Stimulated activated CD8-positive, alpha-beta memory T cell treated with anti-CD3 and anti-CD28 coated beads, Interleukin-12 subunit alpha, Interleukin-12 subunit beta, amount 100 ng/mL, for 24 hours (primary cell): Measurements from ENCODE around the gene EDNRA.

Experiments
- DNase-seq: peaks from one replicate; pipeline ENCODE4 v3.0.0-alpha.2; 2020; ENCODE audit errors: extremely low read depth

The EDNRA gene

DNA sequence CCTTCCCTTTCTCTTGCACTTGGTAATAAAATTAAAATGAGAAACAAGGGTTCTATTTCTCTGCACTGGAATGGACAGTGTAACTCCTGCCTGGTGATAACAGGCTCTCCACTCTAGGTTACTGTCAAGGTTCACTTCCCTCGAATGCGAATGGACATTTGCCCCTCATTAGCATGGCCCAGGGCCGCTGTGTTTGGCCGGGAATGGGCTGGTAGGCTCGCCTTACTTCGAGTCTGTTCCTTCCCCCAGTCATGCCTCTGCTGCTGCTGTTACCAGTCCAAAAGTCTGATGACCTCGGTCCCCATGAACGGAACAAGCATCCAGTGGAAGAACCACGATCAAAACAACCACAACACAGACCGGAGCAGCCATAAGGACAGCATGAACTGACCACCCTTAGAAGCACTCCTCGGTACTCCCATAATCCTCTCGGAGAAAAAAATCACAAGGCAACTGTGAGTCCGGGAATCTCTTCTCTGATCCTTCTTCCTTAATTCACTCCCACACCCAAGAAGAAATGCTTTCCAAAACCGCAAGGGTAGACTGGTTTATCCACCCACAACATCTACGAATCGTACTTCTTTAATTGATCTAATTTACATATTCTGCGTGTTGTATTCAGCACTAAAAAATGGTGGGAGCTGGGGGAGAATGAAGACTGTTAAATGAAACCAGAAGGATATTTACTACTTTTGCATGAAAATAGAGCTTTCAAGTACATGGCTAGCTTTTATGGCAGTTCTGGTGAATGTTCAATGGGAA, 61.5 kb downstream of the EDNRA start:
- DNase-seq, result no peak

DNA sequence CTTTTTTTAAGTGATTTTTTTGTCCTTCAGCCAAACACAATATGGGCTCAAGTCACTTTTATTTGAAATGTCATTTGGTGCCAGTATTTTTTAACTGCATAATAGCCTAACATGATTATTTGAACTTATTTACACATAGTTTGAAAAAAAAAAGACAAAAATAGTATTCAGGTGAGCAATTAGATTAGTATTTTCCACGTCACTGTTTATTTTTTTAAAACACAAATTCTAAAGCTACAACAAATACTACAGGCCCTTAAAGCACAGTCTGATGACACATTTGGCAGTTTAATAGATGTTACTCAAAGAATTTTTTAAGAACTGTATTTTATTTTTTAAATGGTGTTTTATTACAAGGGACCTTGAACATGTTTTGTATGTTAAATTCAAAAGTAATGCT, 62.1 kb downstream of the EDNRA start:
- no peak for DNase-seq

DNA sequence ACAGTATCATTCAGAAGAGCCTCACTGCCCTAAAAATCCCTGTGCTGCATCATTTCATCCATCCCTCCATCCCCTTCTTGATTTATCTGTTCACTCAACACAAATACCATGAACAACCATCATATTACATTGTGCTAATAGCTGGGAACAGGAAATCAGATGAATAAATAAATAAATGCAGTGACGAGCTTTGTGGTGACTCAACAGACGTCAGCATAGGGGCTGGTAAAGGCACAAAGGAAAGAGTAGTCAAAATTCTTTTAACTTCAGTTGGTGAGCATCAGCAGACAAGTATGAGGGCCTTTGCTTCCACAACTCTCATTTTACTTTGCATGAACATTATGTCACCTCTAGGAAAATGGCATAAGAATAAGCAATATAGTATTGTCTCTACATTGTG, 65.5 kb downstream of the EDNRA start:
- DNase-seq, result no peak

DNA sequence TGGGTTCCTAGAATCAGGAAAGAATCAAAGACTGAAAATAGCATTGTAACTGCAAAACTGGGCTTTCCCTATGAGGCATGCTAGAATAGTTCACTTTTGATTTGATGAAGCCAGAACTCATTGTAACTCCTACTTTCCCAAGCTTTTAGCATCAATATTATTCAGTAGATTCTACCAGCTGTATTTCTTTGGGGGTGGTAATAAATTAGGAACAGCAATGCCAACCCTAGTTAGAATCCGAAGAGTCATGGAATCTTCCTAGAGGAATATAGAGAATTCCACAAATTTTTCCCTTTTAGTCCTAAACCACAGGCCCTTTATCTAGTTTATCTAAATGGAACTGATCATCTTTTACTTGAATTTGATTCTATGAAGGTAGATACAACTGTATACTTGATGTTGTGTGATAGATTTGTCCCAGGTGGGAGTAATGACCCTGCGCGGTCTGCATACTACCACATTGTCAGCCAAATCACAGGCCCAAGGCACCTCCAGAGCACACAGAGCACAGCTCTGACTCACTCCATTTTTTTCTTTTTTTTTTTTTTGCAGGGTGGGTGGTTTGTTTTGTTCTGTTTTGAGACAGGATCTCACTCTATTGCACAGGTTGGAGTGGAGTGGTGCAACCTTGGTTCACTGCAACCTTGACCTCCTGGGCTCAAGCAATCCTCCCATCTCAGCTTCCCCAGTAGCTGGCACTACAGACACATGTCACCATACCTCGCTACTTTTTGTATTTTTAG, 66.6 kb downstream of the EDNRA start:
- DNase-seq, result no peak

DNA sequence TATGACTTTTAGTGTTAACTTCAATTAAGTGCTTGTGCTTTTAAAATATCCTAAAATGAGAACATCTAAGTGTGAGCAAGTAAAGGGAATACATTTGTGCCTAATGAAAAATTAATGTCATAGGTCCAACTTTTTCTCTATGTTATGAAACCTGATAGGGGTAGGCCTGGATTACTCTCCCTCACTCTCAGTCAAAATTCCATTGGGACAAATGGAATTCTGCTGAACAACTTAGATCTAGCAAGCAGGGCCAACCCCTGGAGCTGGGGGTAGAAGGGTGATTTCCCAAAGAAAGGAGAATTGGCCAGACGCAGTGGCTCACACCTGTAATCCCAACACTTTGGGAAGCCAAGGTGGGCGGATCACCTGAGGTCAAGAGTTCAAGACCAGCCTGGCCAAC, 67.4 kb downstream of the EDNRA start:
- no peak for DNase-seq

DNA sequence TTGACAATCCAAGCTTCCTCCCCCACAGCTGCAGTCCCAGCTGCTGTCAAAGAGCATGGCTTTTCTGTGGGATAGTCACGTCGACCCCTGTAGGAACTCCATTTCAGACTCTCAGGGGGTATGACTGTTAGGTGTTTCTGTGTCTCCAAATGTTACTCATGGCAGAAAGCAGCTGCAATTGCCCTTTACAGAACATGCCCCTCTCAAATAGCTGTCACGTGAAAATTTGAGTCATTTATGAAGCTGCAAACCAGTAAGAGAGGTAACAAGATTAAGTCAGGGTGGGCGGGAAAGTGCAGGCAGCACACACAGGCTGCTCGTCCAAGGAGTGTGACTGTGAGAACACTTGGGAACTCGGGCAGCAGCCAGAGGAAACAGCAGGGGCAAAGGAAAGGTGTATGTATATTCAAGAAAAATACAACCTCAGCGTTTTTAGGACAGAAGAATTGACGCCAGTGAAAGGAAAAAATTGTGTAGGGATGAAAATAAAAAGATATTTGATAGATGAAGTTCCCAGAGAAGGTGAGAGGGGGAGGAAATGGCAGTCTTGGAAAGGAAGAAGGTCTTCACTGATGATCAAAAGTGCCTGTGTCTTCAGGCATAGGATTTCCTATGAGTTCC, 69.8 kb downstream of the EDNRA start:
- no peak for DNase-seq

DNA sequence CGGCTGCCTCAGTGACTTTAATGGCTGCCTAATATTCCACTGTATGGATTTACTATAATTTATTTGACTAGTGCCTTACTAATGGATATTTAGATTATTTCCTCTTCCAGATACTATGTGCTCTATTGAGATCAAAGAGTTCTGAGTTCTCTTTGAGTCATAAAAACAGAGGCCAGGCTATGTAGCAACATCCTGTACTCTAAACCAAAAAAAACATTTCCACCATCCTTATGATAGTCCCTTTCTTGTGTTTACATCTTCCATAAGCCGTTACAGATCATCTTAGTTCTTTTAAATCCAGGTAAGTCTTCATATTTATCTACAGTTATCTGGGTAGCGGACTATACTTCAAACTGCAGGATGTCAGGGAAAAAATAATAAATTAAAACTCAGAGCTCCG, 79.7 kb downstream of the EDNRA start:
- no peak for DNase-seq

DNA sequence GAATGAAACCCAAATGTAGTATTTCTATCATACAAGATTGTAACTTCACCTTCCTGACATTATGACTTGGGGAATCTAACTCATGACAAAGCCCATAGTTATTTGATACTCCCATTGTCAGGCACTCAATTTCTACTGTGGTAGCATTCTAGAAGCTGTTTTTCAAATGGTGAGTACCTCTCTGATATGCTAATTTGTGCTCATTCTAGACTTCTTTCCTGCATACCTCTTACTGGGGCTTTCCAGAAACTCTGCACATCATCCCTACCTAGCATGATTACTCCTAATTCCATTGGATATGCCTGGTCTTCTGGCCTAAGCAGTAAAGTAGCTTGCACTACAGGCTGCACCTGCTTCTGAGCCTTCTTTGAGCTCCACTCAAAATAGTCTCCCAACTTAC, 85.9 kb downstream of the EDNRA start:
- DNase-seq, result no peak

DNA sequence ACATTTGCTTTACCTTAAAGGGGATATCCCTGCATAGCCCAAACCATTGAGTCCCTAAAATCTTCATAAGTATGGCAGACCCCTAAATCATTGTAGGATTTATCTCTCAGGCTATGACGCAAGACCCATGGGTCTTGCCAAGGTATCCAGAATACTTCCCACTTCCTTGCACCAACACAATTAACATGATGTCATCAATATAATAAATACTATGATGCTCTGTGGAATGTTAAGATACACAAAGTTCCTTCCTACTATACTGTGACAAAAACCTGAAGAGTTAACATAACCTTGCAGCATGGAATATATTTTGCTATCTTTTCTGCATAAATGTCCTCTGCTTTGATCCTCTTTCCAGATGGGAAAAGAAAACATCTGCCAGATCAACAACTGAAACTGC, 86.4 kb downstream of the EDNRA start:
- DNase-seq, result no peak

DNA sequence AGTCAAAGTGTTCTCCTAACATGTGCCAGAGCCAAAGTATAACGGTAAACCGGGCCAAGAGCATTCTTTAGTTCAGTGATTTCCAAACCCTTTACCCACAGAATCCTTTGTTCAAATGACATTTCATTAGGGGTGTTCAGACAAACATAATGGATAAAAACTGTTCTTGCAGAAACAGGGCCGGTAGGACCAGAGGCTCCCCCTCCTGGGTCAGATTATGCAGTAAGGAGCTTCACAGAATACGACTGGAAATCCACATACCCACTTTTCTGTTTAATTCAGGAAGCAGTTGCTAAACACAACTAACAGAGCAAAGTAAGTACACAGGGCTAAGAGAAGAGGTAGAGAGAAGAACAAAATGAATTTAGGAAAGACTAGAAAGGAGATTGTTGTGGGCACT, 89.7 kb downstream of the EDNRA start:
- no peak for DNase-seq

DNA sequence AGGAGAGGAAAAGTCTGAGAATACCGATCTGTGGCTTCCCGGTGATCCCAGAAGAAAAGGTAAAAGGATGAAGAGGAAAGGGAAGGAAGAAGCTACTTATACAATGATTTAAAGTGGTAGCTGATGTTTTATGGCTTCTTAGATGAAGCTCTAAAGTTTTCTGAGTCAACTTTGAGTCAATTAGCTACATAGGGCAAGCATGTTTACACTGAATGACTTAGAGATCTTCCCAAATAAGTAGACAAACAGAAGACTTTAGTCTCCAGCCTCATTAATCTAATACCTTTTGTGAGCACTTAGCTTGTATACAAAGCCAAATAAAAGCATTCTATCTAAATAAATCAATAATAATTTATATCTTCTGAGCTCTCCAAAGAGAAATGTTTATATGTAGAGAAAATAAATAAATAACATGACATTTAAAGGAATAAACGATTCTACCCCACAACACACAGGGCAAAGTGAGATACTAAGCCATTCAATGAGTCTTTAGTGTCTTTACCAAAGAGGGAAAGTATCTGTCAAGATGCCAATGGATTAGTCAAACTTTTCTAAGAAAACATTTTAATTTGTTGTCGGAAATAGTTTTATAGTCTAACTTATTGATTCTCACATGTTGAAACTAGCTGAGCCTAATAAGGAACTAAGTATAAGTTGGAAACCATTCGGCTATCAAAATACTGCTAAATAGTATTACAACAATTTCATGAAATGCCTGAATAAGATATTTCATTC, 90.3 kb downstream of the EDNRA start:
- no peak for DNase-seq

DNA sequence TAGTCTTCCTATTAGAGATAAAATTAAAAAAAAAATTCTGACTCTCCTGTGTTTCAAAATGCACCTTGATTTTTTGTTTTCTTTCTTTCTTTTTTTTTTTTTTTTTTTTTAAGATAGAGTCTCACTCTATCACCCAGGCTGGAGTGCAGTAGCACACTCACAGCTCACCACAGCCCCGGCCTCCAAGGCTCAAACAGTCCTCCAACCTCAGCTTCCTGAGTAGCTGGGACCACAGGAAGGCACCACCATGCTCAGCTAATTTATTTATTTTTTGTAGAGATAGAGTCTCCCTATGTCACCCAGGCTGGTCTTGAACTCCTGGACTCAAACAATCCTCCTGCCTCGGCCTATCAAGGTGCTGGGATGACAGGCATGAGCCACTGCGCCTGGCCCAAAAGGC, 95.2 kb downstream of the EDNRA start:
- no peak for DNase-seq

DNA sequence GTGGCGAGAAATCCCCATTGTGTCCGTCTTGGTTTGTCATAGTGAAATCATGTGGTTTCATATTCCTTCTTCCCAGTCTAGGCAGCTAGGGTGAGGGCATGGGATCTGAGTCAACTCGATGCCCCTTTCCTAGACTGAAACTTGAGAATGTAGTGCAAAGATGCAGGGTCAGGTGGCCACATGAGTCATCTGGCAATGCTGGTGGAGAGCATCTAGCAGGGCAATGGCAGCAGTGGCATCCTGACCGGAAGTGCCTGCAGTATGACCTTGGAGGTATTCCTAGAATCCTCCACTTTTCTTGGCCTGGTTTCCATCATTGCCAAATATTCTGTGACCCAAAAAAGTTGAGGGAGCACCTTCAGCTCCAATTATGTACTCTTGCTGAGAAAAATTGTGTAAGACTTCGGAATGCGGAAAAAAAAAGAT, 97.2 kb downstream of the EDNRA start:
- DNase-seq, result no peak

DNA sequence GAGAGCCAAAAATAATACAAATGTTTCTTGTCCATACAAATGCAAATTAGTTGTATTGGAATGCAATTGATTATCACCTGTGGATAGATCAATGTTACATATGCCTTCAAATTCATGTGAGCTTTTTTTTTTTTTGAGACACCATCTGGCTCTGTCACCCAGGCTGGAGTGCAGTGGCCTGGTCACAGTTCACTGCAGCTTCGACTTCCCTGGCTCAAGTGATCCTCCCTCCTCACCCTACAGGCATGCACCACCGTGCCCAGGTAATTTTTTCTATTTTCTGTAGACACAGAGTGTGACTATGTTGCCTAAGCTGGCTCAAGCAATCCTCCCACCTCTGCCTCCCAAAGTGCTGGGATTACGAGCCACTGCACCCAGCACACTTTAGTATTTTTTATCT, 97.7 kb downstream of the EDNRA start:
- no peak for DNase-seq

DNA sequence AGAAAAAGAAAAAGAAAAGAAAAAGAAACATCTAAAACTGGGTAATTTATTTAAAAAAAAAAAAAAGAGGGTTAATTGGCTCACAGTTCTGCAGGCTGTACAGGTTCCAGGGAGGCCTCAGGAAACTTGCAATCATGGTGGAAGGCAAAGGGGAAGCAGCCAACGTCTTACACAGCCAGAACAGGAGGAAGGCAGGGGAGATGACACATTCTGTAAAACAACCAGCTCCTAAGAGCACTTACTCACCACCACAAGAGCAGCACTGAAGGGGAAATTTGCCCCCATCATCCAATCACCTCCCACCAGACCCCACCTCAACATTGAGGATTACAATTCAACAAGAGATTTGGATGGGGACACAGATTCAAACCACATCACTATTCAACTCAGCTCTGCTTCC, 99.5 kb downstream of the EDNRA start:
- DNase-seq, result no peak

DNA sequence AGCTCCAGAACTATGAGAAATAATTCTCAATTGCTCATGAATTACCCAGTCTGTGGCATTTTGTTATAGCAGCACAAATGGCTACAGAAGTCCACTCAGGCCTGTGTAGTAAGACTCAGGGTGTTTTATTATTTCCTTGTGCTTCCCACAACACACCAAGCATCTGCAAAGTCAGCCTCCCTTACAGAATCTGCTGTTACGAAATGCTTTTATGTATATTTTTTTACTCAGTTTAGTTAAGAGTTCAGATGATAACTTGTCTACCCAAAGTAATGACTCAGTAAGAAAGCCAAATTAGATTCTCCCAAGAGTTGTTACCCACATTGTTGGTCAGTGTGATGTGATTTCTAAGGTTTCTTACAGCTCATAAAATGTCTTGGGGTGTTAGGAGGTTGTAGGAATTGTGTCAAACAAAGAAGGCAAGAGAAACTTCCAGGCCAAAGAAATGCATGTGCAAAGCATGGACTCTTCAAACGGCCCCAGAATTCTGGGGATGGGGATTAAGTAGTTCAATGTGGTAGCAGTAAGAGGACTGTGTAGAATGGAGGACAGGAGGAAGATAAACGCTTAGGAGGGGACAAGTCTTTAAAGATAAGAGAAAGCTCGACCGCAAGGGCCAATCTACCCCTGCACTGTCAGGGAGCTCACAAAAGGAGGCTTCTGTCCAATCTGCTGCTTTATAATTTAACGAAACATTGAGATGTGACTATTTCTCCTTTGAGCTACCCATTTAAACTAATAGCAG, 100.9 kb downstream of the EDNRA start:
- DNase-seq, result no peak

DNA sequence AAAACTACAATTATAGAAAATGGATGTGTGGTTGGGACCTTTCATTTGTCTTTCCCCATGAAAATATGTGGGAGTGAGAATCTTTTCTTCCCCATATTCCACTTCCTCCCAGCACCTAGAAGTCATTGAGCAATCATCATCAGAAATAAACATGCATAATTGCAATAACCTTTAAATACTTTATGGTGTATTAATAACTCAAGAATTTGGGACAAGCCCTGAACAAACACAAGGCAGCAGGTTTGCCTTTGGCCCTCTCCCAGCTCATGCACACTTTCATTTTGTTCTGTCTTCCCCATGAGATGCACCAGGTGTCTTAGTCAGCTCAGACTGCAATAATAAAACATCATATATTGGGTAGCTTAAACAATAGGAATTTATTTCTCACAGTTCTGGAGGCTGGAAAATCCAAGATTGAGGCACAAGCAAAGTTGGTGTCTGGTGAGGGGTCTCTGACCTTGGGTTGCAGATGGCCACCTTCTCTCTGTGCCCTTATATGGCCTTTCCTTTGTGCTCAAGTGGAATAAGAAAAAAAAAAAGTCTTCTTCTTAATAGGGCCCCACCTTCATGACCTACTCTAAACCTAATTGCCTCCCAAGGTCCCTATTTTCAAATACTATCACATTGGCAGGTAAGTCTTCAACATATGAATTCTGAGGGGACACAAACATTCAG, 101.6 kb downstream of the EDNRA start:
- no peak for DNase-seq

DNA sequence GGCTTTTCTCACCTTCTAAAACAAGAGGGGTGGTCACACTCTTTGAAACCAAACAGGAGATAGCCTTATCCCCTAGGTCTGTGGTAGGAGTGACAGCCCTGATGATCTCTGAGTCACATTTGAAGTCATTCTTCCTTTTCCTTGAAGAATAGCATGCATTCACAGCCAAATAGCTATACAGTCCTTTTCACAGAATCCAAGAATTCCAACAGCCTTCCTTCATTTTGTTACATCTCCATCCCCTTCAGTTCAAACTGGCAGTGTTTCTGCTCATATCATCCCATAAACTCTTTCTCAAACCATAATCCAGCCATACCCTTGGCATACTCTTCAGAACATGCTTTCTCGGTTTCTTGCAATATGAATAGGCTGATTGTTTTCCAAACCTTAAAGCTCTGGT, 103.0 kb downstream of the EDNRA start:
- DNase-seq, result no peak

DNA sequence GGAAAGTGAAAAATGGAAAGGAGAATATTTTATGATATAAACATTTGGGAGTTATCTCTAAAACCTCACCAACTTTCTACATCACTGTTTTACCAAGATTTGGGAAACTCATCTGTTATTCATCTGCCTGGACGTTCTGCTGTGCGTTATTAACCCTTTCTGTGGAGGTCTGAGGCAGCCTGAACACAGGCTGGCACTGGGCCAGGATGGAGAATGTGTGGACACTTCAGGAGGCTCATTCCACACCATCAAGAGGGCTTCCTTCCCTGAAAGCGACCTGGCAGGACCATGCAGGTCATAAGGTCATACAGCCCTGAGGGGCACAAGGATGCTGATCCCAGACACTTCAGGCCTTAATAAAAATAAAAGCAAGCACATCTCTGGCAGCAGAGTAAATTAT, 105.1 kb downstream of the EDNRA start:
- no peak for DNase-seq

DNA sequence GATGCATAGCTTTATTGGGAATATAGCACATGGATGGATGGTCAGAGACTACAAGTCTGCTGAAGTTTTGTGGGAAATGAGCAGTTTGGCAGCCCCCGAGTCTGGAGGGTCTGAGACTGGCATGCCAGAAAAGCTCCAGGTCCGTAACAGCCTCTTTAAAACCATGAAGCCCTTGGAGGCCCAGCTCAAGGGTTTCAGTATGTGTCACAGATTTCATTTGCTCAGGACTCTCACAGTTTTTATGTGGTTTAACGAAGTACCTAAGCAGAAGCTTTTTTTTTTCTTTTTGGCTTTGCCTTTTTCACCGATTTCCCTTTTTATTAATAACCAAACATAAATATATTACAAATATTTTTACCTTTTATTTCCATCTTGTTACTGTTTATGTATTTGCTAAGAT, 105.7 kb downstream of the EDNRA start:
- no peak for DNase-seq

DNA sequence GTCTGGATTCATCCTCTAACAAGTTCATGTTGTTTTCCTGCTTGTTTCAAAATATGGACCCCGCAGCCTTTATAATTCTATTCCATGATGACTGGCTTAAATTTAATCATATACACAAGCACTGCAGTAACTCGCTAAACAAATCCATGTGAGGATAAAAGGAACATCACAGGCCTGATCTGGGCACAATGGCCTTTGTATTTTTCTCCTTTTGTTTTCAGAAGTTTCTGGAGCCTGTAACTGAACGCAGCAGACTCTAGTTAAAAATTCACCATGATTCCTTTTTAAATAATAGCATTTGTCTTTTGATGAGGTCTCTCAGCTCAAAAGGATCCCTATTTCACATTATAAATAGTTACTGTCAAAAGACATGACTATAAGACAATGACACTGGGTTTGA, 106.1 kb downstream of the EDNRA start:
- DNase-seq, result no peak
